Stimulated activated CD4-positive, alpha-beta T cell treated with anti-CD3 and anti-CD28 coated beads, Interleukin-4, amount 100 ng/mL, for 1 hour (primary cell): ENCODE measurements around the gene CD63.
"Not testable (repeated sequence)": the region's sequence is repeated elsewhere in the genome, so short reads cannot be mapped to it uniquely, and the experiment has no call there.

ENCODE experiments used
- DNase-seq: peaks from one replicate; pipeline ENCODE4 v3.0.0-alpha.2; 2020

The CD63 gene

GRCh38 chr12:55728939-55729818, at the start of gene CD63:
CD63 (minus strand) TSS chr12:55729009; CDS start chr12:55728341, 668 bp downstream.
- peak; percentile 75 for DNase-seq

- DNase-seq: no peak
These were observed 49.0 kb upstream of the CD63 start for GRCh38 chr12:55777856-55778255.

- DNase-seq: no peak
These were observed 42.9 kb upstream of the CD63 start for GRCh38 chr12:55771736-55772135.

- DNase-seq: no peak
These were observed 38.3 kb upstream of the CD63 start for GRCh38 chr12:55767156-55767555.

- no peak for DNase-seq
These were observed 37.0 kb upstream of the CD63 start for GRCh38 chr12:55765736-55766290.

GRCh38 chr12:55762646-55763045, 33.8 kb upstream of the CD63 start:
- no peak for DNase-seq

- DNase-seq: no peak
These were observed 31.9 kb upstream of the CD63 start for GRCh38 chr12:55760663-55761062.

GRCh38 chr12:55758575-55758974, 29.8 kb upstream of the CD63 start:
- DNase-seq: not testable (repeated sequence)

- DNase-seq: no peak
These were observed 28.9 kb upstream of the CD63 start for GRCh38 chr12:55757701-55758100.

GRCh38 chr12:55755246-55755645, 26.4 kb upstream of the CD63 start:
- DNase-seq: no peak

- DNase-seq: no peak
These were observed 19.6 kb upstream of the CD63 start for GRCh38 chr12:55748230-55748993.

GRCh38 chr12:55746913-55747231, 18.1 kb upstream of the CD63 start:
- DNase-seq: no peak

- DNase-seq: no peak
These were observed 17.5 kb upstream of the CD63 start for GRCh38 chr12:55746174-55746912.

GRCh38 chr12:55745361-55746173, 16.8 kb upstream of the CD63 start:
- no peak for DNase-seq

- DNase-seq: no peak
These were observed 15.7 kb upstream of the CD63 start for GRCh38 chr12:55744340-55745030.

- peak; percentile 47 for DNase-seq
These were observed 14.9 kb upstream of the CD63 start for GRCh38 chr12:55743406-55744339.

- peak; percentile 76 for DNase-seq
These were observed 14.1 kb upstream of the CD63 start, which contains the start of gene GDF11 for GRCh38 chr12:55742719-55743405. GDF11 (plus strand) TSS chr12:55743122; CDS start chr12:55743317, 195 bp downstream.

- no peak for DNase-seq
These were observed 13.3 kb upstream of the CD63 start for GRCh38 chr12:55741931-55742680.

GRCh38 chr12:55739025-55739378, 10.2 kb upstream of the CD63 start:
- DNase-seq: no peak
